Measurements from ENCODE around the gene TRMT11. TPM values are rescaled to one million over a fixed set of nuclear protein-coding genes. Genes with fewer than 3 reads are reported as not detected.

The TRMT11 gene
- total RNA-seq, 2 donors from 2014 or later, result 7.9 to 14.8 TPM

- intact Hi-C loops (cut with DNase I), result no loop called here
- ATAC-seq (no peak), DNase-seq (no peak)
Measured at GRCh38 chr6:126086560-126086959, 100.2 kb downstream of the TRMT11 start.

Other genes with a start within 250 kb of the TRMT11 start
- 1 to 10 TPM; 2.1 to 2.5 TPM for gene HEY2, start 236.9 kb upstream of the TRMT11 start, total RNA-seq
- gene NCOA7, start 195.6 kb upstream of the TRMT11 start, total RNA-seq, result 10 to 100 TPM; 18.4 to 24.8 TPM
- 10 to 100 TPM; 22.1 to 27.5 TPM for gene HINT3, start 29.8 kb upstream of the TRMT11 start, total RNA-seq